Colonic mucosa (tissue), 4 donors: ENCODE results near the gene UBL4A. TPM values are rescaled to one million over a fixed set of nuclear protein-coding genes. Genes with fewer than 3 reads are reported as not detected.
A peak's percentile ranks its signal among the peaks of the same experiment; 100 is the strongest.

Source experiments
- DNase-seq: peaks from one replicate; pipeline ENCODE4 v3.0.0-alpha.2; 2020
- H3K27ac ChIP-seq: fragments of 200-600 bp; one replicate; pipeline ENCODE4 v1.8.0; 2021
- H3K27me3 ChIP-seq: fragments of 200-600 bp; one replicate; pipeline ENCODE4 v1.8.0; 2021
- H3K36me3 ChIP-seq: fragments of 200-600 bp; one replicate; pipeline ENCODE4 v1.8.0; 2021
- H3K4me1 ChIP-seq: fragments of 200-600 bp; one replicate; pipeline ENCODE4 v1.8.0; 2021; ENCODE audit warnings: mild to moderate bottlenecking
- H3K4me3 ChIP-seq: fragments of 200-600 bp; one replicate; pipeline ENCODE4 v1.8.0; 2021
- H3K9ac ChIP-seq, 2 donors: one replicate each; pipeline ENCODE4 v1.7.0; 2013; ENCODE audit warnings: control low read depth in 2 of 2, low read depth in 2 of 2, low read length in 2 of 2
- H3K9me3 ChIP-seq: fragments of 200-600 bp; one replicate; pipeline ENCODE4 v1.8.0; 2021
- intact Hi-C: fragments of 100-400 bp; cut with DNase I; formaldehyde crosslinking; loops from one replicate; pipeline ENCODE4 v1.14.1; 2022
- total RNA-seq, 2 donors: library from RNA; stranded (reverse); fragmentation: NEBNext Ultra II Directional in 1 of 2; extraction: Animal tissue kit (Norgen Biotek cat#: 25700) in 1 of 2; gene quantifications; one replicate each; pipeline ENCODE4 v1.2.1, GENCODE V29; 2021
- TF ChIP-seq, protein P1 (sequence below): fragments of 200-600 bp; IDR thresholded peaks from one replicate; pipeline ENCODE4 v1.8.0; 2022; ENCODE audit warnings: antibody characterized with exemption, mild to moderate bottlenecking
- donor health status: healthy.
- donor health status: DM: no; HTN: no; CAD: no.
- donor health status: DM: no; HTN: no; CAD: no.

The UBL4A gene
- total RNA-seq, 2 donors from 2014 or later, result 24.7 to 40.9 TPM

DNA sequence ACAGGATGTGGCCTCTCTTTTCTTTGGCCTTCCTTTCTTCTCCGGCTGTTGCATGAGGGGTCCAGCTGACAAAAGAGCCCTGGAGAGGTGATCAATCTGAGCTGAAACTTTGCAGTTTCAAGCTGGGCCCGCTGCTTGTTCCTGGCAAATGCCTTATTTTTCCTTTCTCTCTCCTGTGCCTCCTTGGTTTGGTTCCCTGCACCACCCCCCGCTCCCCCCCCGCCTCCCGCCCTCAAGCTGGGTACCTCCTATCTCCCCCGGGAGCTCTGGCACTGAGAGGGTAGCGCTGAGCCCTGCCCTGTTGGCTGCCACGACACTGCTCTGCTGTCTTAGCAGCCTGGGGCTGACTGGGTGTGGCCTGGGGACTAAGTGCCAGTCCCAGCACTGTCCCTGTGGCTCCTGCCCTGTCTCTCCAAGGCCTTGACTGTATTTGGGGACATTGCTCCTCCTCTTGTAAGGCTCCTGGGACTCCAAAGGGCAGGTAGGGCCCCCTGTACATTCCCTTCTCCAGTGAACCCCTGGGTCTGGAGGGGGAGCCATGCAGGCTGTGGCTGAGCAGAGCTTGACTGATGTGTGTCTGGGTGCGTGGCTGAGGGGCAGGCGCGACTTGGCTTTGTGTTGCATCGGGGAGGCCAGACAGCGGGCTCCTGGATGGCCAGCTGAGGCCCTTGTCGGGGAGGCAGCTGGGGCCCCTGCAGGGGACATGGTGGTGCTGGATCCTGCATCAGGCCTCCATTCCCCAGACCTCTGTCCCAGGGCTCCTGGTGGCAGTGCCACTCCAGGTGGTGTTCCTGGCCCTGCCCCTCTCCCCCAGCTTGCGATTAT lies 27.2 kb downstream of the UBL4A start:
- peak overlapping the region; percentile 66 for H3K4me3 ChIP-seq
- peak; percentile 53 for DNase-seq
- no peaks in the 10 kb centered on the region for H3K9me3 ChIP-seq
- H3K27me3 ChIP-seq, result peaks cover 6% of the 10 kb centered on the region
- intact Hi-C loops, result no loop called here
- H3K36me3 ChIP-seq, result no peaks in the 10 kb centered on the region
- TF ChIP-seq, protein P1, sequence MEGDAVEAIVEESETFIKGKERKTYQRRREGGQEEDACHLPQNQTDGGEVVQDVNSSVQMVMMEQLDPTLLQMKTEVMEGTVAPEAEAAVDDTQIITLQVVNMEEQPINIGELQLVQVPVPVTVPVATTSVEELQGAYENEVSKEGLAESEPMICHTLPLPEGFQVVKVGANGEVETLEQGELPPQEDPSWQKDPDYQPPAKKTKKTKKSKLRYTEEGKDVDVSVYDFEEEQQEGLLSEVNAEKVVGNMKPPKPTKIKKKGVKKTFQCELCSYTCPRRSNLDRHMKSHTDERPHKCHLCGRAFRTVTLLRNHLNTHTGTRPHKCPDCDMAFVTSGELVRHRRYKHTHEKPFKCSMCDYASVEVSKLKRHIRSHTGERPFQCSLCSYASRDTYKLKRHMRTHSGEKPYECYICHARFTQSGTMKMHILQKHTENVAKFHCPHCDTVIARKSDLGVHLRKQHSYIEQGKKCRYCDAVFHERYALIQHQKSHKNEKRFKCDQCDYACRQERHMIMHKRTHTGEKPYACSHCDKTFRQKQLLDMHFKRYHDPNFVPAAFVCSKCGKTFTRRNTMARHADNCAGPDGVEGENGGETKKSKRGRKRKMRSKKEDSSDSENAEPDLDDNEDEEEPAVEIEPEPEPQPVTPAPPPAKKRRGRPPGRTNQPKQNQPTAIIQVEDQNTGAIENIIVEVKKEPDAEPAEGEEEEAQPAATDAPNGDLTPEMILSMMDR, result no peak
- H3K27ac ChIP-seq, result peak overlapping the region; percentile 55
- peak overlapping the region; percentile 60 to 79 for H3K9ac ChIP-seq
- H3K4me1 ChIP-seq, result no peaks in the 10 kb centered on the region

DNA sequence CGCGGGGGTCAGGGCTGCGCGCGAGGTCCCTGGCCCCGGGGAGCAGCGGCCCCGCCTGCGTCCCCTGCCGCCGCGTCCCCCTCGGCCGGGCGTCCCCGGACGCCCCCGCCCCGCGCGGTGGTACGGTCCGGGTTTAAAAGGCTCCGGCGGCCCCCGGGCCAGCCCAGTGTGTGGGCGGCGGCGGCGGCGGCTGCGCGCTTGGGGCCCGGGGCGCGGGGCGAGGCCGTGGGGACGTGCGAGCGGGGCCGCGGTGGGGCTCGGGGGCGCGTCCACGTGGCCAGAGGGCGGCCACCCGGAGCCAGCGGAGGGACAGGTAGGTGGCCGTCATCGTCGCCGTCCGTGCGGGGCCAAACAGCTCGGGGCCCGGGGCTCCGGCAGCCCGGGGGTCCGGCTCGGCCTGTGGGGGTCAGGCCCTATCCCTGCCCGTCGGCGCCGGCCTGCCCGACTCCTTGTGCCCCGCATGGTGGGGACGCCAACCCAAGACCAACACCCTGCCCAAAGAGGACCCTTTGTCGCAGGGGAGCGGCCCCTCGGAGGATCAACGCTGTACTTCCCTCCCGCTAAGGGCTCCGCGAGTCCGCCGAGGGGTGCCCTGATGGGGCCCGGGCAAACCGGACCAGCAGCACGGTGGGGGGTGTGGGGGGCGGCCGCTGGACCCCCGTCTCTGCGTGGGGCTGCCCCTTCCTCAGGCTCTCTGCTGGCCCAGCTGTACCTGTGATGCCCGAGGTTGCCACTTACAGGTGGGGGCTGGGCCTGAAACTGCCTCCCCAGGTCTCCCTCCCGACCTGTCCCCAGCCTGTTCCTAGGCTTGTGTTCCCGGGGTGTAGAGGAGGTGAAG lies 28.1 kb downstream of the UBL4A start, which contains the start of gene PLXNA3:
Gene PLXNA3 (plus strand): TSS at position 166 of the 838 bp plus-strand sequence. CDS start 1,903 bp downstream, outside the sequence.
- TF ChIP-seq, protein P1, result no peak
- H3K4me1 ChIP-seq, result no peaks in the 10 kb centered on the region
- H3K36me3 ChIP-seq, result no peaks in the 10 kb centered on the region
- peak within 1 kb of the TSS; percentile 55 for H3K27ac ChIP-seq
- peaks cover 6% of the 10 kb centered on the region for H3K27me3 ChIP-seq
- H3K4me3 ChIP-seq, result peak within 1 kb of the TSS; percentile 66
- no peak for DNase-seq
- H3K9me3 ChIP-seq, result no peaks in the 10 kb centered on the region
- peak within 1 kb of the TSS; percentile 60 to 79 for H3K9ac ChIP-seq
- intact Hi-C loops, result no loop called here

DNA sequence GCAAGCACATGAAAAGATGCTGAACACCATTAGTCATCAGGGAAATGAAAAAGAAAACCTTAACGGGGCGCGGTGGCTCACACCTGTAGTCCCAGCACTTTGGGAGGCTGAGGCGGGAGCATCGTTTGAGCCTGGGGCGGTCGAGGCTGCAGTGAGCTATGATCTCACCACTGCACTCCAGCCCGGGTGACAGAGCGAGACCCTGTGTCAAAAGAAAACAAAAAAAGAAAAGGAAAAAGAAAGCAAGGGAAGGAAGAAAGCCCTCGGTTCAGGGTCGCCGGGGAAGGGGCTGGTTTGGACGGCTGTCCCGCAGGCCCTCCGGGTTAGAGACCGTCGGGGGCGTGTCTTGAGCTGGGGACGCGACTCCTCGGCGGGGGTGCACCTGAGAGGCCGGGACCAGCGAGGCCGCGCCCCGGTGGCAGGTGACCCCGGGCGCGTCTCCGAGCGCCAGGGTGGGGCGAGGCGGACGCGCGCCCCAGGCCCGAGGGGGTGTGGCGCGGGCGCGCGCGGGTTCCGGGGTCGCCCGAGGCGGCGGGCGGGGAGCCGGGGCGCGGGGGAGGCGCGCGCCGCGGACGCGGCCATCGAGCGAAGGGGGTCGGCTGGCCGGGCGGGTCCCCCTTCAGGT lies 28.8 kb downstream of the UBL4A start:
- H3K9ac ChIP-seq, result peak overlapping the region in 1 of 2 donors; percentile 43
- peaks cover 6% of the 10 kb centered on the region for H3K27me3 ChIP-seq
- H3K9me3 ChIP-seq, result no peaks in the 10 kb centered on the region
- no peak overlapping the region for H3K27ac ChIP-seq
- peak overlapping the region; percentile 38 for H3K4me3 ChIP-seq
- no peaks in the 10 kb centered on the region for H3K4me1 ChIP-seq
- H3K36me3 ChIP-seq, result no peaks in the 10 kb centered on the region
- intact Hi-C loops, result no loop called here
- TF ChIP-seq, protein P1, result no peak
- peak; percentile 45 for DNase-seq

DNA sequence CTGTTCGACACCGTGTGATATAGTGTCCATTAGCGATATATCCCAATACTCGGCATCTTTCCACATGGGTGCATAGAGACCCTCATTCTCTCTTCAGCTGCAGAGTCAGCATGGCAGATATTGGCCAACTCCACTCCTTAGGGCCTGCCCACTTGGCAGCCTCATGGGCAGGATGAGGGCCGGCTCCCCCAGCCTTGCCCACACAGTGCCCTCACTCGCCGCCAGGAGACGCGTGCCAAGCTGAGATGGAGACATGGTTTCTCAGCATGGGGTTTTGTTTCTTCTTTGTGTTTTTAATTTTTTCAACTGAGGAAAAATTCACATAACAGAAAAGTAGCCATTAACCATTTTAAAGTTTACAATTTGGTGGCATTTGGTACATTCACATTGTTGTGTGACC lies 33.6 kb downstream of the UBL4A start:
- Histone ChIP-seq H3K27ac (no peak overlapping the region), H3K36me3 (peaks cover 9% of the 10 kb centered on the region), H3K9ac (no peak overlapping the region), H3K9me3 (no peaks in the 10 kb centered on the region), H3K4me3 (no peak overlapping the region), H3K4me1 (no peaks in the 10 kb centered on the region), H3K27me3 (peaks cover 6% of the 10 kb centered on the region)
- intact Hi-C loops, result no loop called here
- TF ChIP-seq, protein P1, result no peak
- no peak for DNase-seq

DNA sequence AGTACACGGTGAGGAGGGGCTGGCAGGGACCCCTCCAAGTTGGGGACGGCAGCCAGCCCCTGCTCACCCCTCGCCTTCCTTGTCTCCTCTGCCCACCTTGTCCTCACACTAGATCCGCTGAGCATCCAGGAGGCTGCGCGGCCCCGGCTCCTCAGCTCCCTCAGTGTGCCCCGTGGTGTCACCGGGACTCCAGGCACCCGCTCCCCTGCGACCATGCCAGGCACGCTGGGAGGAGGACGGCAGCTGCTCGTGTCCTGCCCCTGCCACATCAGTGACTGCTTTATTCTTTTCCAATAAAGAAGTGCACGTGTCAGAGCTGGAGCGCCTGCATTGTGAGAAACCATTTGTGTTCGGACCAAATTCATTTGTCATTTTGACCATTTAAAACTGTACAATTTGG lies 36.1 kb downstream of the UBL4A start:
- DNase-seq, result no peak

More for the DNA sequence above, 36.1 kb downstream of the UBL4A start:
- Histone ChIP-seq H3K9me3 (no peaks in the 10 kb centered on the region), H3K27me3 (no peaks in the 10 kb centered on the region), H3K4me3 (no peak overlapping the region), H3K9ac (no peak overlapping the region), H3K27ac (no peak overlapping the region), H3K4me1 (no peaks in the 10 kb centered on the region), H3K36me3 (peaks cover 9% of the 10 kb centered on the region)
- TF ChIP-seq, protein P1, result no peak
- intact Hi-C loops, result no loop called here
